HG03378 (cell line): ENCODE data around the gene KLHL6.
"Not testable (repeated sequence)": the region's sequence is repeated elsewhere in the genome, so short reads cannot be mapped to it uniquely, and the experiment has no call there.

ENCODE experiments used
- ATAC-seq: cut with Tn5 transposase; IDR thresholded peaks from one replicate; pipeline ENCODE4 v1.9.1; 2021; ENCODE audit warnings: mild to moderate bottlenecking, moderate library complexity; ENCODE audit not compliant: unreplicated experiment

KLHL6 gene

DNA sequence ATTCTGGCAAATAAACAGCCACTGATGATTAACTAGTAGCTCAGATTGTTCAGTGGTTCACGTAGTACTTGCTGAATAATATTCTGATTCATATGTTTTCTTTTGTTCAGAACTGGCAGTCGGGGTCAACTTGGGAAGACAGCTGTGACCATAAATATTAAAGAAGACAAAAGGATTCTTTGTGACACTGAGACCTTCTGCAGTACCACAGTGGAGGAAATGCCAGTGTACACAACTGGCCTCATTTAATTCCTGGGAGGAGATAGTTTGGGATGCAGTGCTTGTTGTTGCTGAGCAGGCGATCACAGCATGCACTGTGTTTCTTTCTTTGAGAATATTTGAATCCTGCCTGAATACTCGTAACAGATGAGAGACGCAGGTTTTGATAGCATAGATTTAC lies 100.4 kb downstream of the KLHL6 start:
- ATAC-seq = no peak

DNA sequence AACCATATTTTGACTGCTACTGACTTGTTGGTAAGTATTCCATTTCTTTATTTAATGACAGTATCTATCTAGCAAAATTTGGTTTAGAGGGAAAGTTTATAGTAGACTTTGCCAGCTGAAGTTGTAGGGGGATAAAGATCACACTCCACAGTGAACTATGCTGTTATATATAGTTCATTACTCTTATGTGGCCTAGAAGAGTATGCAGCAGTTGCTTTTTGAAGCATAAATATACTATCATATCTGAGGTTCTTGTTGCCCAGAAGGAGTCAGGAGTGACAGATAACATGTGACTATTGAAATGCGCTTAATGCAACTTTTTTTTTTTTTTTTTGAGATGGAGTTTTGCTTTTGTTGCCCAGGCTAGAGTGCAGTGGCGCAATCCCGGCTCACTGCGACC lies 101.4 kb downstream of the KLHL6 start:
- no peak for ATAC-seq

DNA sequence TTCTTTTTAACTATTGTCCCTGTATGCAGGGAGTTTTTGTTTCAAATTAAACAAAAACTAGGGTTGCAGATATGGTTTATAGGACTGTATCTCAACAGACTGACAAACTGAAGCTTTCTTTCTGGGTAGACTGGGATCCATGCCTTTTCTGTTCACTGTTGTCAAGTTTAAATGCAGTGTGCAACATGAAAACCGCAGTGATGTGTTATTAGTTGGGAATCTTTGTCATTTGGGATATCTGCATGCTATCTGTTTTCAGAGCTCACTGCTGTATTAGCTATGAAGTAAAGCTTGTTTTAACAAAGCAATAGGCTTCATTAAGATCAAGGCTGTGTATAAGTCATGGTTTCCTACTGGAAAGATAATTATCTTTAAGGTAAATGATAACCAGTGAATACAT lies 105.7 kb downstream of the KLHL6 start:
- no peak for ATAC-seq

DNA sequence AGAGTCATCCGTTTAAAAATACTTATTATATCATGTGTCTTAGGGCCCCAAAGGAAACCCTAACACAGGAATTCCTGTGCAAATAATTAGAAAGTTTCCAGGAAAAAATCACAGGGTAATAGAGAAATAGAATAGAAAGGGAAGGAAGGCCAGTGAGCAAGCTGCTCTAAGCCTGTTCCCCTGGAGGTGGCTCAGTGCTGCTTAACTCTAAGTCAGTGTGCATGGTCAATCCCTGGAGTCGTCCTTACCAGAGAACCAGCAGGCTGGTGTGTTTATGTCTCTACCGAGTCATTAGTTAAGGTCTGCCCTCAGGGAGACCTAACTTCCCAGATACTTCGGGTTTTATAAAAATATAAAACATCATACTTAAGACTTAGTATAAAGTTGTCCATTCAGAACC lies 106.1 kb downstream of the KLHL6 start:
- no peak for ATAC-seq

DNA sequence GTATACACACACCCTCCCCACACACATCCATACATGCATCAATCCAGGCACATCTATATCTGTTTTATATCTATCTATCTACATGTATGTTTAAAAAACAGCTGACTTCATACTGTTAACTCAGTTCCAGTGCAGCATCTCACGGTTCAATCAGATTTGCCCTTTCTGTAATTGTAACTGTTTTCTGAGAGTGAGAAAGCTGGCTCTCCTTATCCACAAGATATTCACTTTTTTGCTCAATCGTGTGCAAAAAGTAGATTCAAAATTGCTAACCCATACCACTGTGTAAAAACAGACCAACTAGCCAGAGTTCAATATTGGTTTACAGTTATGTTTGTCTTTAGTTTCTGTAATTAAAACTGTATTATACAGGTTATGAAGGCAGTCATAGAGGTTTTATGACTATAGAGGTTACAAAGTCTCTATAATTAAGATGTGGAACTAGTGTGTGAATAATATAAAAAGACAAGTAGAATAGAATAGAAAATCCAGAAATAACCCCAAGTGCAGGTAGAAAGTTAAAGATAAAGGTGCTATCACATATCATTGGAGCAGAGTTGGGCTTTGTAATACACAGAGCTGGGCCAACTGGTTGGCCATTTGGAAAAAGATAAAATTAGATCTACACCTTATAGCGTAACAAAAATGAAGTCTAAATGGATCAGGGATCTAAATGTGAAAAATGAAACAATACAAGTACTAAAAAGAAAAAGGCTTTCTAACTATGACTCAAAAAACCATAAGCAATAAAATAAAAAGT lies 107.0 kb downstream of the KLHL6 start:
- no peak for ATAC-seq

DNA sequence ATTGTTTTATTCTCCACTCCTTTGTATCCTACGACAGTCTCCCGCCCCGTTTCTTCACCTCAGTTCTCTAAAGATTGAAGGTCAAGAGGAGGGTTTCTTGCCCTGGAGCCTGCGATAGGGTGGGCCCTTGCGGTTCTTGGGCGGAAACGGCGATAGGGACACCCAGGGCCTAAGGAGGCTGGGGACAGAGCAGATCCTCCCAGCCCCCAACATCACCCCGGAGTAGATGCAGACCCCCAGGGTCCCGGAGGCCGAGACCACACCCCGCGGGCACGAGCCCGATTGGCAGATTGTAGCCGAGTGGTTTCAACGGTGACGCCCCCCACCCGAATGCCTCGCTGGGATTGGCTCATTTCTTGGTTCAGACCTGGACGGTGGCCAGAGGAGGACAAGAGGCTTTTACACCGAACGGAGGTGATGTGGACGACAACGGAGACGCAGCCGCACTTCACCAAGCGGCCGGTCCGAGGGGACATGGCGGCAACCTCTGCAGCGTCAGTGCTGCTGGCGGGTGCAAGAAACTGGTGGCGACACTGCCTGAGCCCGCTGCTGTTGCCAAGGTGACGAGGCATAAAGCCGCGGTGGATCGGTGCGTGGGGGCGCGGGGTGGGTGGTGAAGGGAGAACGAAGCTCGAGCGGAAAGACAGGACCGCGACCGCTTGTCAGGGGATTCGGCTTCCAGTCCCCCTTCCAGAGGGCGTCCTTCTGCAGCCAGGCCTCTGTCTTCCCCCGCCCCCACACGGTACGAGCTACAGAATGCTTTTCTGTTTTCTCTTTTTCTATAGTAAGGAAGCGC lies 108.1 kb downstream of the KLHL6 start:
- peak; percentile 86 for ATAC-seq

DNA sequence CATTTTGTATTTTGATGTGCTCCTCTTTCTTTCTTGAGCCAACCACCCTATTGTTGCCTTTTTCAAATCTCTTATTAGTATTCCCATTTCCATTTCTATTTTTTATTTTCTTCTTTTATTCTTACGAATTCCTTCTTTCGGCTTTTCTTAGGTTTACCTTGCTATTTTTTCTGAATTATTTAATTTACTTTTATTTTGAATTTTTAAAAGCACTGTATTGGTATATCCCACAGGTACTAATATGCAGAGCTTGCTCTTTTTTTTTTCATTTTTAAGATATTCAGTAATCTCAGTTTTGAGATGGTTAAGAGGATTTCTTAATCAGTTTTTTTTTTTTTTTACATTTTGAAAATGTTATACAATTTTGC lies 108.7 kb downstream of the KLHL6 start:
- ATAC-seq = no peak

DNA sequence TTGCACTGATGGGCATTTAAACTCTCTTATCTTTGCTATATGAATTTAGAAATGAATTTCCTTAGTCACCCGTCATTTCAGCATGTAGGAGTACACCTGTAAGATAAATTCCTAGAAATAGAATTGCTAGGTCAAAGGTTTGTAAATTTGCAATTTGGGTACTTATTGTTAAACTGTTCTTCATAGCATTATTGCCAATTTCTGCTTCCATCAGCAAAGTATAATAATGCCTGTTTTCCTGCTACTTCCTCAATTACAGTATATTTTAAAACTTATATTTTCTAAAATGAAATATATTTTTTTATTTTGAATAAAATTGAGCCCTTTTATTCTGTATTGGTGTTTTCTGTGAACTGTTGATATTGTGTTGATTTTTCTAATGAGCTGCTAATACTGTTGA lies 110.8 kb downstream of the KLHL6 start:
- ATAC-seq = no peak

DNA sequence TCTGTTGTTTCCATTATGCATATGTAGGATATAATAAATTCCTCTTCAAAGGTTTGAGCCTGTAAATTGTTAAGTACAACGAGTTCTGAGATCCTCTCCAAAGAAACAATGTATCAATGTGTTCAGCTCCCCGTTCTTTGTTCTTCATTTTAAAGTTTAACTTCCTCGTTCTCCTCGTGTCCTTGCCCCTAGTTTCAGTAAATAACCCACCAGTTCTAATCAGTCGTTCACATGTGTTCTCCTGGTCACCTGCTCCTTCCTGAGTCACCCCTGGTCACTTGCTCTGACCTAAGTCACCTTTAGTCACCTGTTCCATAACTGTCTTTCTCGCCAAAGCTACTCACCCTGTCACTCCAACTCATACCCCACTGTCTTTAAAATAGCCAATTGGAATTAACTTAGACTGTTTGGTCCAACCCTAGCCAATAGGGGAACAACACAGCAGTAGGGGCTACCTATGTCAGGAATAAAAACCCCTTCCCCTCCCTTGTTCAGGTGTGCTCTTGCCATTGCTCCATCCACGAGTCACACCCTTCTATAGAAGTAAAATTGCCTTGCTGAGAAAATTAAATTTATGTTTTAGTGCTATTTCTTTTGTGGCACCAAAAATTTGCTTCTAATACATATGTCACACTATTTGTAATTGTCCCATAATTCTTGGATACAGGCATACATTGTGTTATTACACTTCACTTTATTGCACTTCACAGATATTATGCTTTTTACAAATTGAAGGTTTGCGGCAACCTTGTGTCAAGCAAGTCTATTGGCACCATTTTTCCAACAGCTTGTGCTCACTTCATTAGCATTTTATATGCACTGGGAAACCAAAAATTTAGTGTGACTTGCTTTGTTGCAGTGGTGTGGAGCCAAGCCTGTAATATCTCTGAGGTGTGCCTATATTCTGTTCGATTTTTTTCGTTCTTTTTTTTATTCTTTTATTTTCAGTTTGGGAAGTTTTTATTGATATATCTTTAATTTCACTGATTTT lies 111.8 kb downstream of the KLHL6 start:
- no peak for ATAC-seq

DNA sequence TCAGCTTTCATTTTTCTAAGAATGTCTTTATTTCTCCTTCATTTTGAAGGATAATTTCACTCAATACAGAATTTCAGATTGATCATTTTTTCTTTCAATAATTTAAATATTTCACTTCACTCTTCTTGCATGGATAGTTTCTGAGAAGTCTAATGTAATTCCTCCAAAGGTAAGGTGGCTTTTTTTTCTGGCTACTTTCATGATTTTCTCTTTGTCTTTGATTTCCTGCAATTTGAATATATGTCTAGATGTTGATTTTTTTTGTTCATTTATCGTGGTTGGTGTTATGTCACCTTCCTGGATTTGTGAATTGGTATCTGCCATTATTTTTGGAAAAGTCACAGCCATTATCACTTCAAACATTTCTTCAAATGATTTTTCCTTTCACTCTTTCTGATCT lies 112.5 kb downstream of the KLHL6 start:
- no peak for ATAC-seq

DNA sequence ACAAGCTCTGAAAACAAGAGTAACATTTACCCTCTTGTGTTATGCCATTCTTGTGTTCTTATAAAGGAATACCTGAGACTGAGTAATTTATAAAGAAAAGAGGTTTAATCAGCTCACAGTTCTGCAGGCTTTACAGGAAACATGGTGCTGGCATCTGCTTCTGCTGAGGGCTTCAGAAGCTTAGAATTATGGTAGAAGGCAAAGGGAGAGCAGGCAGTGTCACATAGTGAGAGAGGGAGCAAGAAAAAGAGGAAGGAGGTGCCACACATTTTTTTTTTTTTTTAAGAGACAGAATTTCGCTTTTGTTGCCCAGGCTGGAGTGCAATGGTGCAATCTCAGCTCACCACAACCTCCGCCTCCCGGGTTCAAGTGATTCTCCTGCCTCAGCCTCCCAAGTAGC lies 115.0 kb downstream of the KLHL6 start:
- ATAC-seq = not testable (repeated sequence)

DNA sequence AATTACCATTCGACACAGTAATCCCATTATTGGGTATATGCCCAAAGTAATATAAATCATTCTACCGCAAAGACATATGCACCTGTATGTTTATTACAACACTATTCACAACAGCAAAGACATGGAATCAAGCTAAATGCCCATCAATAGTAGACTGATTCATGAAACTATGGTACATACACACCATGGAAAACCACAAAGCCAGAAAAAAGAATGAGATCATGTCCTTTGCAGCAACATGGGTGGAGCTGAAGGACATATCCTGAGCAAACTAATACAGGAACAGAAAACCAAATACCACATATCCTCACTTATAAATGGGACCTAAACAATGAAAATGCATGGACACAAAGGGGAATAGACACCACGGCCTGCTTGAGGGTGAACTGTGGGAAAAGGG lies 116.0 kb downstream of the KLHL6 start:
- no peak for ATAC-seq

DNA sequence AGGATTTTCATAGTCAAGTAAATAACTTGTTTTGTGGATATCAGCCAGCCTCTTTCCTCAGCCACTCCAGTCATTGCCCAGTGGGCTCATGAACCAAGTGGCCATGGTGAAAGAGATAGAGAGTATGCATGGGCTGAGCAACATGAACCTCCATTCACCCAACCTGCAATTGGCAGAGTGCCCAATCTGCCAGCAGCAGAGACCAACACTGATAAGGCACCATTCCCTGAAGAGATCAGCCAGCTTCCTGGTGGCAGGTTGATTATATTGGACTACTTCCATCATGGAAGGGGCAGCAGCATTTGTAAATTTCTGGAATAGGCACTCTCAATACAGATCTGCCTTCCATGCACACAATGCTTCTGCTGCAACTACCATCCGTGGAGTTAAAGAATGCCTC lies 116.8 kb downstream of the KLHL6 start:
- ATAC-seq = no peak

DNA sequence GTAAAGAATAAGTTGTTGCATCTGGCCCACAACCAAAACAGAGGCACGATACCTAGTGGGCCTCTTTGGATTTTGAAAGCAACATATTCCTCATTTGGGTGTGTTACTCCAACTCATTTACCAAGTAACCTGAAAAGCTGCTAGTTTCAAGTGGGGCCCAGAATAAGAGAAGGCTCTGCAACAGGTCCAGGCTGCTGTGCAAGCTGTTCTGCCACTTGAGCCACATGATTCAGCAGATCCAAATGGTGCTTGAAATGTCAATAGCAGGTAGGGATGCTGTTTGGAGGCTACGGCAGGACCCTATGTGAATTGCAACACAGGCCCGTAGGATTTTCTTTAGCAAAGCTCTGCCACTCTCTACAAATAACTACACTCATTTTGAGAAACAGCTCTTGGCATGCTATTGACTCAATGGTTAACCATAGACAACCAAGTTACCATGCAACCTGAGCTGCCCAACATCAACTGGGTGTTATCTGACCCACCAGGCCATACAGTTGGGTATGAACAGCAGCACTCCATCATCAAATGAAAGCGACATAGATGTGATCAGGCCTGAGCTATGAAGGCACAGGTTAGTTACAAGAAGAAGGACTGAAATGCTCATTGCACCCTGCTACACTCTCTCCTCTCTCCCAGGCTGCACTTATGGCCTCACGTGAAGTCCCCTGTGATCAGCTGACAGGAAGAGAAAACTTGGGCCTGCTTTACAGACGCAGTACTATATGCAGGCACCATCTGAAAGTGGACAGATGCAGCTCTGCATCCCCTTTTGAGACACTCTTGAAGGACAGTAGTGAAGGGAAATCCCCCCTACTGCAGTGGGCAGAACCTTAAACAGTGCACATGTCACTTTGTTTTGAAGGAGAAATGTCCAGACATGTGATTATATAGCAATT lies 117.6 kb downstream of the KLHL6 start:
- no peak for ATAC-seq
